Measurements from ENCODE around the gene MEOX1.

- TF ChIP-seq CTCF (IDR thresholded peaks at IDR 0.05; ENCODE audit: low read length), result no peak
- TF ChIP-seq EZH2 (IDR thresholded peaks at IDR 0.05; ENCODE audit: borderline replicate concordance, low read length), result no peak
These were observed 66.3 kb downstream of the MEOX1 start for GRCh38 chr17:43595466-43595865.

Data from OCI-LY1 (cell line).